HG03025 (cell line): ENCODE data around the gene XRCC3.

Experiments
- ATAC-seq: cut with Tn5 transposase; IDR thresholded peaks from one replicate; pipeline ENCODE4 v1.9.1; 2021; ENCODE audit warnings: mild to moderate bottlenecking, moderate library complexity; ENCODE audit not compliant: unreplicated experiment, low FRiP score

The XRCC3 gene

GRCh38 chr14:103739466-103739792, 24.2 kb upstream of the XRCC3 start:
- no peak for ATAC-seq

GRCh38 chr14:103738701-103739451, 23.6 kb upstream of the XRCC3 start:
- ATAC-seq = no peak

GRCh38 chr14:103738166-103738565, 22.9 kb upstream of the XRCC3 start:
- no peak for ATAC-seq

- no peak for ATAC-seq
These were observed 22.3 kb upstream of the XRCC3 start for GRCh38 chr14:103737432-103738045.

GRCh38 chr14:103736546-103737431, 21.5 kb upstream of the XRCC3 start:
- no peak for ATAC-seq

GRCh38 chr14:103735815-103736545, 20.7 kb upstream of the XRCC3 start:
- no peak for ATAC-seq

GRCh38 chr14:103735439-103735814, 20.2 kb upstream of the XRCC3 start:
- no peak for ATAC-seq

GRCh38 chr14:103735022-103735421, 19.8 kb upstream of the XRCC3 start:
- no peak for ATAC-seq

GRCh38 chr14:103734081-103734888, 19.0 kb upstream of the XRCC3 start:
- ATAC-seq = no peak

- no peak for ATAC-seq
These were observed 18.4 kb upstream of the XRCC3 start for GRCh38 chr14:103733651-103734050.

- no peak for ATAC-seq
These were observed 17.8 kb upstream of the XRCC3 start for GRCh38 chr14:103732868-103733620.

GRCh38 chr14:103731916-103732867, 16.9 kb upstream of the XRCC3 start:
- no peak for ATAC-seq

GRCh38 chr14:103731481-103731880, 16.2 kb upstream of the XRCC3 start:
- ATAC-seq = no peak

GRCh38 chr14:103730490-103731035, 15.3 kb upstream of the XRCC3 start:
- ATAC-seq = no peak

GRCh38 chr14:103729496-103730448, 14.5 kb upstream of the XRCC3 start:
- ATAC-seq = no peak

- ATAC-seq = no peak
These were observed 13.5 kb upstream of the XRCC3 start for GRCh38 chr14:103728721-103729120.

GRCh38 chr14:103728141-103728540, 12.9 kb upstream of the XRCC3 start:
- no peak for ATAC-seq
